ENCODE measurements around the gene PODNL1.
"Not testable (repeated sequence)": the region's sequence is repeated elsewhere in the genome, so short reads cannot be mapped to it uniquely, and the experiment has no call there.

Gene PODNL1

GRCh38 chr19:13979686-13980085, 41.5 kb upstream of the PODNL1 start:
- Mint-ChIP-seq H3K27ac (peak overlapping the region; percentile 77), H3K9me3 (no peaks in the 10 kb centered on the region), H3K27me3 (no peaks in the 10 kb centered on the region), H3K36me3 (peaks cover 4% of the 10 kb centered on the region), H3K4me1 (peaks cover 30% of the 10 kb centered on the region), H3K4me3 (peak overlapping the region; percentile 65)
- no peak for ATAC-seq (ENCODE audit: low read depth)
- DNase-seq (ENCODE audit: low spot score in 2 of 2), result no peak

GRCh38 chr19:13979244-13979615, 41.0 kb upstream of the PODNL1 start:
- no peaks in the 10 kb centered on the region for H3K27me3 Mint-ChIP-seq
- H3K9me3 Mint-ChIP-seq, result no peaks in the 10 kb centered on the region
- H3K4me3 Mint-ChIP-seq, result peak overlapping the region; percentile 65
- peaks cover 33% of the 10 kb centered on the region for H3K4me1 Mint-ChIP-seq
- ATAC-seq (ENCODE audit: low read depth) (peak; percentile 21), DNase-seq (ENCODE audit: low spot score in 2 of 2) (no peak)
- peaks cover 6% of the 10 kb centered on the region for H3K36me3 Mint-ChIP-seq
- peak overlapping the region; percentile 77 for H3K27ac Mint-ChIP-seq

- DNase-seq (ENCODE audit: low spot score in 2 of 2) (no peak), ATAC-seq (ENCODE audit: low read depth) (peak; percentile 40)
- Mint-ChIP-seq H3K4me1 (peaks cover 35% of the 10 kb centered on the region), H3K27me3 (no peaks in the 10 kb centered on the region), H3K36me3 (peaks cover 9% of the 10 kb centered on the region), H3K9me3 (no peaks in the 10 kb centered on the region), H3K4me3 (peak overlapping the region; percentile 72), H3K27ac (peak overlapping the region; percentile 90)
Observed at GRCh38 chr19:13978351-13979243, 40.4 kb upstream of the PODNL1 start.

DNA sequence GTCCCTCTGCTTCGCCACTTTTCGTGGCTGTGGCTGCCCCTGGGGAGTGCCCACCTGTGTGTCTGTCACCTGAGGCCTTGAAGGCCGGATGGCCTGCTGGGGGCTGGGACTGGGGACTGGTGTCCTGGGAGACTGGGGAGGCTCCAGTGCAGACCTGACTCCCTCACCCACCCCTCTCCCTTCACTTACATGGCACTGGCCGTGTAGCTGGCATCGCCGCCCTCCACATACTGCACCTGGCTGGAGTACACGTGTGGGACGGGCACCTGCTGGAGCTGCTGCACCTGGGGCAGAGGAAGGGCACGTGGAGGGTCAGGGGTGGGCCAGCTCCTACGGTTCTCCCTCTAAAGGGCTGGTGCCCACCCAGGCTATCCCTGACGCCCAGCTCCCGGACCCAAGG, 39.6 kb upstream of the PODNL1 start:
- no peak for ATAC-seq (ENCODE audit: low read depth)
- H3K4me3 Mint-ChIP-seq, result peak overlapping the region; percentile 72

DNA sequence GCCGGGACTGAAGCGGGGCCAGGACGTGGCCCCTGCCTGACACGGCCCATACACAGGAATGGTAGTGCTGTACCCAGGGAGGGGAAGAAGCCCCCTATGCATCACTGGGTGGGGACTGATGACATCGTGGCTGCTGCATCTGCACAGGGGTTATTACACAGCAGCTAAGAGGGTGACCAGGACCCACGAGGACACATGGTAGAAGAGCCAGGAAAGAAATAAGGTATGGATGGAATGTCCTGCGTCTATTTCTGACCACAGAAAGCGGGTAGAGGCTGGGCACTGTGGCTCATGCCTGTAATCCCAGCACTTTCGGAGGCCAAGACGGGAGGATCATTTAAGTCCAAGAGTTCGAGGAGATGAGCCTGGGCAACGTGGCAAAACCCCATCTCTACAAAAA, 38.2 kb upstream of the PODNL1 start:
- H3K27me3 Mint-ChIP-seq, result no peaks in the 10 kb centered on the region
- no peak overlapping the region for H3K4me3 Mint-ChIP-seq
- DNase-seq (ENCODE audit: low spot score in 2 of 2) (no peak), ATAC-seq (ENCODE audit: low read depth) (no peak)
- peaks cover 22% of the 10 kb centered on the region for H3K4me1 Mint-ChIP-seq
- peaks cover 10% of the 10 kb centered on the region for H3K36me3 Mint-ChIP-seq
- H3K27ac Mint-ChIP-seq, result no peak overlapping the region
- no peaks in the 10 kb centered on the region for H3K9me3 Mint-ChIP-seq

More for the DNA sequence above, 39.6 kb upstream of the PODNL1 start:
- H3K9me3 Mint-ChIP-seq, result no peaks in the 10 kb centered on the region
- peaks cover 29% of the 10 kb centered on the region for H3K4me1 Mint-ChIP-seq
- no peaks in the 10 kb centered on the region for H3K27me3 Mint-ChIP-seq
- DNase-seq (ENCODE audit: low spot score in 2 of 2), result no peak
- peaks cover 9% of the 10 kb centered on the region for H3K36me3 Mint-ChIP-seq
- H3K27ac Mint-ChIP-seq, result peak overlapping the region; percentile 90

- peaks cover 10% of the 10 kb centered on the region for H3K36me3 Mint-ChIP-seq
- ATAC-seq (ENCODE audit: low read depth), result no peak
- H3K4me3 Mint-ChIP-seq, result no peak overlapping the region
- H3K9me3 Mint-ChIP-seq, result no peaks in the 10 kb centered on the region
- peaks cover 19% of the 10 kb centered on the region for H3K4me1 Mint-ChIP-seq
- H3K27me3 Mint-ChIP-seq, result no peaks in the 10 kb centered on the region
- H3K27ac Mint-ChIP-seq, result peak overlapping the region; percentile 14
- DNase-seq (ENCODE audit: low spot score in 2 of 2), result no peak
Observed at GRCh38 chr19:13975870-13976269, 37.7 kb upstream of the PODNL1 start.

GRCh38 chr19:13974073-13974472, 35.9 kb upstream of the PODNL1 start:
- no peak for DNase-seq (ENCODE audit: low spot score in 2 of 2)
- Mint-ChIP-seq H3K4me1 (peaks cover 13% of the 10 kb centered on the region), H3K4me3 (no peak overlapping the region), H3K9me3 (no peaks in the 10 kb centered on the region), H3K27ac (peak overlapping the region; percentile 10), H3K27me3 (no peaks in the 10 kb centered on the region), H3K36me3 (peaks cover 12% of the 10 kb centered on the region)
- peak; percentile 54 for ATAC-seq (ENCODE audit: low read depth)

- not testable (repeated sequence) for H3K9me3 Mint-ChIP-seq; H3K27me3 Mint-ChIP-seq; DNase-seq (ENCODE audit: low spot score in 2 of 2); H3K4me3 Mint-ChIP-seq; H3K27ac Mint-ChIP-seq; ATAC-seq (ENCODE audit: low read depth)
- Mint-ChIP-seq H3K4me1 (peaks cover 13% of the 10 kb centered on the region), H3K36me3 (peaks cover 17% of the 10 kb centered on the region)
Observed at GRCh38 chr19:13973479-13973878, 35.3 kb upstream of the PODNL1 start.

DNA sequence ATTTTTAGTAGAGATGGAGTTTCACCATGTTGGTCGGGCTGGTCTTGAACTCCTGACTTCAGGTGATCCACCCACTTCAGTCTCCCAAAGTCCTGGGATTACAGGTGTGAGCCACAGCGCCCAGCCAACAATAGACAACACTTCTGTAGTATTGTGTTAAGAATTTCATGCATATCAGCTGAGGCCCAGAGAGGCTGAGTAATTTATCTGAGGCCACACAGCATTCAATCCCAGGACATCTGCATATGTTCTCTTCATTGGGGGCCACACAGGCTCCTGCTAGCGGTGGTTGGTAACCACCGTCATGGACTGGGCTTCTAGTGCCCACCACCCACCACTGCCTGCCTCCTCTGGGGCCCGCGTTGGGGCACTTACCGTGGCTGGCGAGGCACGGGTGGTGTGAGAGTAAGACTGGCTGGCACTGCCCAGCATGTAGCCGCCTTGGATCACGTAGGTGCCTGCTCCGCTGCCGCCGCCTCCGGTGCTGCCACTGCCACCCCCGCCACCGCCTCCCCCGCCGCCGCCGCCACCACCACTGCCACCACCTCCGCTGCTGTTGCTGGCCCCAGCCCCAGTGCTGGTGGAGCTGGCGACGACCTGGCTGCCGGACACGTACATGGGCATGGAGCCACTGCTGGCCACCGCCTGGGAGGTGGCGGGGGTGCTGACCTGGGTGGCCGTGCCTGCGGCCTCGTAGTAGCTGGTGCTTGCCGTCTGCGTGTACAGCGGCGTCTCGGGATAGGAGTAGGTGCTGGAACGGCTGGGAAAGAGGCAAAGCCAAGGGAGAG, 34.3 kb upstream of the PODNL1 start:
- Mint-ChIP-seq H3K27ac (no peak overlapping the region), H3K9me3 (no peaks in the 10 kb centered on the region), H3K4me1 (peaks cover 11% of the 10 kb centered on the region), H3K36me3 (peaks cover 17% of the 10 kb centered on the region), H3K27me3 (no peaks in the 10 kb centered on the region), H3K4me3 (no peak overlapping the region)
- ATAC-seq (ENCODE audit: low read depth) (no peak), DNase-seq (ENCODE audit: low spot score in 2 of 2) (no peak)

GRCh38 chr19:13971868-13972267, 33.7 kb upstream of the PODNL1 start:
- DNase-seq (ENCODE audit: low spot score in 2 of 2); ATAC-seq (ENCODE audit: low read depth); H3K27me3 Mint-ChIP-seq; H3K4me3 Mint-ChIP-seq; H3K9me3 Mint-ChIP-seq; H3K27ac Mint-ChIP-seq: not testable (repeated sequence)
- H3K4me1 Mint-ChIP-seq, result peaks cover 11% of the 10 kb centered on the region
- H3K36me3 Mint-ChIP-seq, result peaks cover 19% of the 10 kb centered on the region

DNA sequence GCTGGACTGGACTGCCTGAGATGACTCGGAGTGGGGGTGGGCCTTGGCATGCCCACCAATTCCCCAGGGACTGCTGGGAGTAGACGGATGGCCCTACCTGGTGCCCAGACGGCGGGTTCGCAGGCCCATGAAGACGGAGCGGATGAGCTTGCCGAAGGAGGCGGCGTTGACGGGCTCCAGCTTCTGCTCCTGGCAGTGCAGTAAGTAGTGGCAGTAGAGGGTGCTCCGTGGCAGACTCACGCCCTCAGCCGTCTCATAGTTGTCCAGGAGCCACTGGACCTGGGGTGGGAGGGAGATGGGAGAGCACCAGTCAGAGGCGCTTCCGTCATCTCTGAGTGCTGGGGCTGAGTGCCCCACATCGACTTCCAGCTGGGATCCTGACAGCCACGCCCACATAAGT, 31.7 kb upstream of the PODNL1 start:
- Mint-ChIP-seq H3K27ac (no peak overlapping the region), H3K9me3 (no peaks in the 10 kb centered on the region), H3K36me3 (peaks cover 20% of the 10 kb centered on the region), H3K4me3 (no peak overlapping the region), H3K27me3 (no peaks in the 10 kb centered on the region), H3K4me1 (peaks cover 6% of the 10 kb centered on the region)
- ATAC-seq (ENCODE audit: low read depth) (no peak), DNase-seq (ENCODE audit: low spot score in 2 of 2) (no peak)

- ATAC-seq (ENCODE audit: low read depth) (no peak), DNase-seq (ENCODE audit: low spot score in 2 of 2) (no peak)
- Mint-ChIP-seq H3K4me3 (no peak overlapping the region), H3K4me1 (peaks cover 2% of the 10 kb centered on the region), H3K27me3 (no peaks in the 10 kb centered on the region), H3K27ac (no peak overlapping the region), H3K9me3 (no peaks in the 10 kb centered on the region), H3K36me3 (peaks cover 18% of the 10 kb centered on the region)
Observed at GRCh38 chr19:13968999-13969398, 30.8 kb upstream of the PODNL1 start.

DNA sequence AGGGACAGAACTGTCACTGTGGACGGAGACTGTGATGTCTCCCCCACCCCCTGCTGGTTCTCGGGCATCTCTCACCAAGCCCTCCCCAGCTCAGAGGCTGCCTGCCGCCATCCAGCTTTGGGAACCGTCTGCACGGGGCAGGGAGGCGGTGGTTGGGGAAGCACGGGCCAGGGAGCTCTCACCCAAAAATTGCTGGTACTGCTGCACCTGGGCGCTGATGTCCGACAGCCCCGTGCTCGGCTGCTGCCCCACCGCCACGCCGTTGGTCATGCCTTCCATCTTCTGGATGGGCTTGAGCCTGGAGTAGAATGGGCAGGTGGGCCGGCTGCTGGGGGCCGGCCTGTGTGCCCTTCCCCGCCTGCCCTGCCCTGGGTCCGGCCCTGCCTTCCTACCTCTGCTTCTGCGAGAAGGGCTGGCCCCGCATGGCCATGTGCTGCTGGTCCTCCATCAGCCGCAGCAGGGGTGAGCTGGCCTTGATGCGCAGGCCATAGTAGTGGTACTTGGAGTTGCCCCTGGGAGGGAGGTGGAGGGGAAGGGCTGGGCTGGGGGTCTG, 30.2 kb upstream of the PODNL1 start:
- H3K36me3 Mint-ChIP-seq, result peaks cover 17% of the 10 kb centered on the region
- H3K4me3 Mint-ChIP-seq, result no peak overlapping the region
- no peaks in the 10 kb centered on the region for H3K4me1 Mint-ChIP-seq
- no peak for ATAC-seq (ENCODE audit: low read depth)
- DNase-seq (ENCODE audit: low spot score in 2 of 2), result no peak
- no peaks in the 10 kb centered on the region for H3K27me3 Mint-ChIP-seq
- no peak overlapping the region for H3K27ac Mint-ChIP-seq
- H3K9me3 Mint-ChIP-seq, result no peaks in the 10 kb centered on the region

DNA sequence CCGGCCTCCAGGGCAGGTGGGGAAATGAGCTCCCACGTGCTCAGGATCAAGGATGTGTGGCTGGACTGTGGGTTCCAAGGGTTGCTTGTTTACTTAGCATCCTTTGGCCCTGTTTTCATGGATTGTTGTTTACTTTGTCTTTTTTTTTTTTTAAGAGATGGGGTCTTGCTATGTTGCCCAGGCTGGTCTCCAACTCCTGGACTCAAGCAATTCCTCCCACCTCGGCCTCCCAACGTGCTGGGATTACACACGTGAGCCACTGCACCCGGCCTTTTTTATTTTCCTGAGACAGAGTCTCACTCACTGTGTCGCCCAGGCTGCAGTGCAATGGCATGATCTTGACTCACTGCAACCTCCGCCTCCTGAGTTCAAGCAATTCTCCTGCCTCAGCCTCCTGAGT, 29.0 kb upstream of the PODNL1 start:
- H3K36me3 Mint-ChIP-seq, result peaks cover 16% of the 10 kb centered on the region
- DNase-seq (ENCODE audit: low spot score in 2 of 2); H3K27ac Mint-ChIP-seq; H3K4me1 Mint-ChIP-seq; H3K27me3 Mint-ChIP-seq; ATAC-seq (ENCODE audit: low read depth); H3K4me3 Mint-ChIP-seq; H3K9me3 Mint-ChIP-seq: not testable (repeated sequence)

Measured in memory B cell (primary cell).